Smooth muscle cell (in vitro differentiated cells): ENCODE results near the gene PIEZO2. TPM values are rescaled to one million over a fixed set of nuclear protein-coding genes. Genes with fewer than 3 reads are reported as not detected.
"Not testable (repeated sequence)": the region's sequence is repeated elsewhere in the genome, so short reads cannot be mapped to it uniquely, and the experiment has no call there.

ENCODE experiments used
- DNase-seq: peaks from one replicate; lab custom pipeline; 2025; ENCODE audit not compliant: unreplicated experiment; lab: John Stamatoyannopoulos, UW
- H2AFZ ChIP-seq: fragments of 200-600 bp; sonication (generic); 2 replicates; pipeline ENCODE4 v1.6.0; 2016; ENCODE audit warnings: antibody characterized with exemption, low read depth, mild to moderate bottlenecking
- H3F3A ChIP-seq: fragments of 200-600 bp; sonication (generic); 2 replicates; pipeline ENCODE4 v1.6.0; 2017; ENCODE audit warnings: antibody characterized with exemption, low read depth
- H3K27ac ChIP-seq: fragments of 200-600 bp; sonication (generic); 2 replicates; pipeline ENCODE4 v1.5.1; 2016; ENCODE audit warnings: low read depth, mild to moderate bottlenecking
- H3K27me3 ChIP-seq: fragments of 200-600 bp; sonication (generic); 2 replicates; pipeline ENCODE4 v1.6.1; 2016; ENCODE audit warnings: low read depth, mild to moderate bottlenecking
- H3K36me3 ChIP-seq: fragments of 200-600 bp; sonication (generic); 2 replicates; pipeline ENCODE4 v1.5.1; 2016; ENCODE audit warnings: low read depth
- H3K4me1 ChIP-seq: fragments of 200-600 bp; sonication (generic); 2 replicates; pipeline ENCODE4 v1.5.1; 2016; ENCODE audit warnings: low read depth
- H3K4me2 ChIP-seq: fragments of 200-600 bp; sonication (generic); 2 replicates; pipeline ENCODE4 v1.6.0; 2016; ENCODE audit warnings: mild to moderate bottlenecking
- H3K4me3 ChIP-seq: fragments of 200-600 bp; sonication (generic); 2 replicates; pipeline ENCODE4 v1.5.1; 2016; ENCODE audit warnings: mild to moderate bottlenecking
- H3K79me2 ChIP-seq: fragments of 200-600 bp; sonication (generic); 2 replicates; pipeline ENCODE4 v1.6.0; 2016; ENCODE audit warnings: low read depth, mild to moderate bottlenecking
- H3K9ac ChIP-seq: fragments of 200-600 bp; sonication (generic); 2 replicates; pipeline ENCODE4 v1.6.0; 2016; ENCODE audit warnings: low read depth
- H3K9me3 ChIP-seq: fragments of 200-600 bp; sonication (generic); replicated peaks from 2 replicates; pipeline ENCODE4 v1.5.1; 2016; ENCODE audit warnings: low read depth
- H4K20me1 ChIP-seq: fragments of 200-600 bp; sonication (generic); 2 replicates; pipeline ENCODE4 v1.6.0; 2016; ENCODE audit warnings: low read depth
- WGBS: methylation state at CpG from one replicate; pipeline ENCODE4 v1.1.7; 2016; ENCODE audit warnings: low lambda C conversion rate; 5-methylcytosine and 5-hydroxymethylcytosine counted together
- polyA plus RNA-seq: library from polyadenylated mRNA; unstranded; fragments of >200 nt; fragmentation: Nextera tagmentation; extraction: Ambion mirVana; gene quantifications from 2 replicates; pipeline ENCODE4 v1.2.1, GENCODE V29; 2016
- total RNA-seq: library from RNA; depleted of rRNA; stranded (reverse); fragments of >200 nt; gene quantifications from 2 replicates; pipeline ENCODE4 v1.2.3, GENCODE V29; 2014
- TF ChIP-seq, protein P1 (sequence below): fragments of 200-600 bp; sonication (generic); IDR thresholded peaks from 2 replicates; pipeline ENCODE4 v1.5.1; 2017; ENCODE audit warnings: borderline replicate concordance, mild to moderate bottlenecking, antibody characterized with exemption; ENCODE audit not compliant: insufficient read depth, poor library complexity, severe bottlenecking

The PIEZO2 gene
- total and polyA plus RNA-seq, 2 experiments from 2014 or later, result 1.3 to 4.7 TPM

DNA sequence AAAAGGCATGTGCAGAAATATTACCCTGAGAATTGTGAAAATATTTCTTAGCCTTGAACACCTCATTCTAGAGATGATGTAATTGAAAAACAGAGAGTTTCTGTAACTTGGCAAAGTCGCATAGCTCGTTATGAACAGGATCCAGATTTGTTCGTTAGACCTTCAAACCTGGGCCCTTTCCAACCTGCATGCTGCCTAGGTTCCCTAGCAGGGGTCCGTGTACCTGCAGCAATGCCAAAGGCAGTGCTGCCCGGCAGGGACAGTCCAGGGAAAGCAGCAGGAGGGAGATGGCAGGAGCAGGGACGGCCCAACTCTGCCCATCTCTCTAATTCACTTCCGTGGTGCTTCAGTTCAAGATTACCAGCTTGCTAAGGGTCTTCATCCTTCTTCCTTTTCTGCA is 12.0 kb downstream of the PIEZO2 start:
- Histone ChIP-seq H3K36me3 (no peaks in the 10 kb centered on the region), H3K9me3 (no peaks in the 10 kb centered on the region), H2AFZ (no peak overlapping the region), H3F3A (no peaks in the 10 kb centered on the region), H3K4me1 (no peaks in the 10 kb centered on the region), H3K79me2 (no peaks in the 10 kb centered on the region), H3K4me3 (no peak overlapping the region), H3K27me3 (no peaks in the 10 kb centered on the region), H3K9ac (no peak overlapping the region), H3K27ac (no peak overlapping the region), H4K20me1 (no peaks in the 10 kb centered on the region), H3K4me2 (no peak overlapping the region)
- no peak for DNase-seq
- 83% methylated on average over 7 of the region's 7 CpGs for WGBS
- TF ChIP-seq, protein P1, sequence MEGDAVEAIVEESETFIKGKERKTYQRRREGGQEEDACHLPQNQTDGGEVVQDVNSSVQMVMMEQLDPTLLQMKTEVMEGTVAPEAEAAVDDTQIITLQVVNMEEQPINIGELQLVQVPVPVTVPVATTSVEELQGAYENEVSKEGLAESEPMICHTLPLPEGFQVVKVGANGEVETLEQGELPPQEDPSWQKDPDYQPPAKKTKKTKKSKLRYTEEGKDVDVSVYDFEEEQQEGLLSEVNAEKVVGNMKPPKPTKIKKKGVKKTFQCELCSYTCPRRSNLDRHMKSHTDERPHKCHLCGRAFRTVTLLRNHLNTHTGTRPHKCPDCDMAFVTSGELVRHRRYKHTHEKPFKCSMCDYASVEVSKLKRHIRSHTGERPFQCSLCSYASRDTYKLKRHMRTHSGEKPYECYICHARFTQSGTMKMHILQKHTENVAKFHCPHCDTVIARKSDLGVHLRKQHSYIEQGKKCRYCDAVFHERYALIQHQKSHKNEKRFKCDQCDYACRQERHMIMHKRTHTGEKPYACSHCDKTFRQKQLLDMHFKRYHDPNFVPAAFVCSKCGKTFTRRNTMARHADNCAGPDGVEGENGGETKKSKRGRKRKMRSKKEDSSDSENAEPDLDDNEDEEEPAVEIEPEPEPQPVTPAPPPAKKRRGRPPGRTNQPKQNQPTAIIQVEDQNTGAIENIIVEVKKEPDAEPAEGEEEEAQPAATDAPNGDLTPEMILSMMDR, result no peak

DNA sequence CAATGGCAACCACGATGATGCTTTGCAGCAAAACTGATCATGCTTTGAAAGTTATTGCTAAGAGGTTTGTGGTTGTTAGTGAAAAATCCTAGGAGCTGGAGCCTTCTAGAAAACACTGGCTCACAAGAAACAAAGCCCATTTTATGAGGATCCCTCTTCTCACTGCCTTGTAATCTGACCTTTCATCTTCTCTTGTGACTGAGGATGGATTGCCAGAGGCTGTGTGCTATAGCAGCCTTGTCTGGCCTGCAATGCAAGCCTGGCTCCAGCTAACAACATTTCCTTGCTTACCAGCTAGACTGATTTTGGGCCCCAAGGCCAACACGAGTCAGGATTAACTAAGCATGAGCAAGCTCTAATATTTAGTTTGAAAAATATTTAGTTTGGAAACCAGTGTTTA is 13.1 kb downstream of the PIEZO2 start:
- H3K4me3 ChIP-seq, result no peak overlapping the region
- no peaks in the 10 kb centered on the region for H3K4me1 ChIP-seq
- no peaks in the 10 kb centered on the region for H3F3A ChIP-seq
- H4K20me1 ChIP-seq, result no peaks in the 10 kb centered on the region
- no peak overlapping the region for H3K9ac ChIP-seq
- no peak for DNase-seq
- H3K36me3 ChIP-seq, result no peaks in the 10 kb centered on the region
- H3K4me2 ChIP-seq, result no peak overlapping the region
- TF ChIP-seq, protein P1, result no peak
- no peaks in the 10 kb centered on the region for H3K27me3 ChIP-seq
- H3K79me2 ChIP-seq, result no peaks in the 10 kb centered on the region
- WGBS, result 11% methylated on average over 2 of the region's 2 CpGs
- no peak overlapping the region for H3K27ac ChIP-seq
- no peak overlapping the region for H2AFZ ChIP-seq
- no peaks in the 10 kb centered on the region for H3K9me3 ChIP-seq

GRCh38 chr18:11134940-11135339 is 14.4 kb downstream of the PIEZO2 start:
- H3K27ac ChIP-seq, result no peak overlapping the region
- no peaks in the 10 kb centered on the region for H3K4me1 ChIP-seq
- H4K20me1 ChIP-seq, result no peaks in the 10 kb centered on the region
- WGBS, result 93% methylated on average over 4 of the region's 4 CpGs
- no peaks in the 10 kb centered on the region for H3F3A ChIP-seq
- no peak for DNase-seq
- H3K4me2 ChIP-seq, result no peak overlapping the region
- H3K36me3 ChIP-seq, result no peaks in the 10 kb centered on the region
- no peak overlapping the region for H3K9ac ChIP-seq
- no peaks in the 10 kb centered on the region for H3K9me3 ChIP-seq
- no peak overlapping the region for H3K4me3 ChIP-seq
- TF ChIP-seq, protein P1, result no peak
- no peaks in the 10 kb centered on the region for H3K79me2 ChIP-seq
- H2AFZ ChIP-seq, result no peak overlapping the region
- no peaks in the 10 kb centered on the region for H3K27me3 ChIP-seq

GRCh38 chr18:11129059-11129458 is 20.3 kb downstream of the PIEZO2 start:
- not testable (repeated sequence) for H3K9me3 ChIP-seq, H3K79me2 ChIP-seq, H3K4me1 ChIP-seq, DNase-seq, H2AFZ ChIP-seq, H3K9ac ChIP-seq, H3K27ac ChIP-seq, H3K4me3 ChIP-seq, H4K20me1 ChIP-seq, H3K4me2 ChIP-seq, H3K27me3 ChIP-seq, H3F3A ChIP-seq, H3K36me3 ChIP-seq
- WGBS, result 92% methylated on average over 5 of the region's 5 CpGs
